Measurements from ENCODE around the gene ZNF618. TPM values are rescaled to one million over a fixed set of nuclear protein-coding genes. Genes with fewer than 3 reads are reported as not detected.

Gene ZNF618, protein sequence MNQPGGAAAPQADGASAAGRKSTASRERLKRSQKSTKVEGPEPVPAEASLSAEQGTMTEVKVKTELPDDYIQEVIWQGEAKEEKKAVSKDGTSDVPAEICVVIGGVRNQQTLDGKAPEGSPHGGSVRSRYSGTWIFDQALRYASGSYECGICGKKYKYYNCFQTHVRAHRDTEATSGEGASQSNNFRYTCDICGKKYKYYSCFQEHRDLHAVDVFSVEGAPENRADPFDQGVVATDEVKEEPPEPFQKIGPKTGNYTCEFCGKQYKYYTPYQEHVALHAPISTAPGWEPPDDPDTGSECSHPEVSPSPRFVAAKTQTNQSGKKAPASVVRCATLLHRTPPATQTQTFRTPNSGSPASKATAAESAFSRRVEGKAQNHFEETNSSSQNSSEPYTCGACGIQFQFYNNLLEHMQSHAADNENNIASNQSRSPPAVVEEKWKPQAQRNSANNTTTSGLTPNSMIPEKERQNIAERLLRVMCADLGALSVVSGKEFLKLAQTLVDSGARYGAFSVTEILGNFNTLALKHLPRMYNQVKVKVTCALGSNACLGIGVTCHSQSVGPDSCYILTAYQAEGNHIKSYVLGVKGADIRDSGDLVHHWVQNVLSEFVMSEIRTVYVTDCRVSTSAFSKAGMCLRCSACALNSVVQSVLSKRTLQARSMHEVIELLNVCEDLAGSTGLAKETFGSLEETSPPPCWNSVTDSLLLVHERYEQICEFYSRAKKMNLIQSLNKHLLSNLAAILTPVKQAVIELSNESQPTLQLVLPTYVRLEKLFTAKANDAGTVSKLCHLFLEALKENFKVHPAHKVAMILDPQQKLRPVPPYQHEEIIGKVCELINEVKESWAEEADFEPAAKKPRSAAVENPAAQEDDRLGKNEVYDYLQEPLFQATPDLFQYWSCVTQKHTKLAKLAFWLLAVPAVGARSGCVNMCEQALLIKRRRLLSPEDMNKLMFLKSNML
- total RNA-seq (10 to 100 TPM in 3 of 5 donors, 1 to 10 TPM in 2; 2.3 to 19.8 (median 13.4) TPM), polyA plus RNA-seq (1 to 10 TPM; 1.2 to 3.0 (median 1.5) TPM)
- long read RNA-seq, donor 1 = 0 reads
- long read RNA-seq, donor 2, partial matches to known transcripts = 0 of 1 reads
- long read RNA-seq, donor 2, other reads (novel, unspliced or antisense) = 0 of 1 reads
- long read RNA-seq, donor 3 = 0 reads
- long read RNA-seq, donor 4 = 0 reads
- long read RNA-seq, donor 5, full-length matches to known transcripts = 2 of 2 reads
- long read RNA-seq, donor 5, partial matches to known transcripts = 0 of 2 reads
- long read RNA-seq, donor 5, other reads (novel, unspliced or antisense) = 0 of 2 reads
- long read RNA-seq, donor 6 = 0 reads
- long read RNA-seq, donor 7, full-length matches to known transcripts = 1 of 1 reads
- long read RNA-seq, donor 7, partial matches to known transcripts = 0 of 1 reads
- long read RNA-seq, donor 7, other reads (novel, unspliced or antisense) = 0 of 1 reads
- long read RNA-seq, donor 8 = 0 reads
- long read RNA-seq, donor 9 = 0 reads
- long read RNA-seq, donor 10 = 0 reads

- H3K27ac ChIP-seq = peak within 1 kb of the TSS; percentile 67 to 90 (median 83)
- intact Hi-C loops (cut with DNase I; ENCODE audit: low total_unique reads) = no loop called here
- 0 to 1% (median 1%) methylated on average over 23 to 62 of the region's 84 CpGs for WGBS, 5 donors
- DNase-seq = peak; percentile 41 to 75
- H3K27me3 ChIP-seq = no peaks in the 10 kb centered on the region
- H3K4me3 ChIP-seq = peak within 1 kb of the TSS; percentile 93 to 100 (median 96)
- TF ChIP-seq POLR2AphosphoS5 (IDR thresholded peaks at IDR 0.05) = no peak
- TF ChIP-seq, protein P1, sequence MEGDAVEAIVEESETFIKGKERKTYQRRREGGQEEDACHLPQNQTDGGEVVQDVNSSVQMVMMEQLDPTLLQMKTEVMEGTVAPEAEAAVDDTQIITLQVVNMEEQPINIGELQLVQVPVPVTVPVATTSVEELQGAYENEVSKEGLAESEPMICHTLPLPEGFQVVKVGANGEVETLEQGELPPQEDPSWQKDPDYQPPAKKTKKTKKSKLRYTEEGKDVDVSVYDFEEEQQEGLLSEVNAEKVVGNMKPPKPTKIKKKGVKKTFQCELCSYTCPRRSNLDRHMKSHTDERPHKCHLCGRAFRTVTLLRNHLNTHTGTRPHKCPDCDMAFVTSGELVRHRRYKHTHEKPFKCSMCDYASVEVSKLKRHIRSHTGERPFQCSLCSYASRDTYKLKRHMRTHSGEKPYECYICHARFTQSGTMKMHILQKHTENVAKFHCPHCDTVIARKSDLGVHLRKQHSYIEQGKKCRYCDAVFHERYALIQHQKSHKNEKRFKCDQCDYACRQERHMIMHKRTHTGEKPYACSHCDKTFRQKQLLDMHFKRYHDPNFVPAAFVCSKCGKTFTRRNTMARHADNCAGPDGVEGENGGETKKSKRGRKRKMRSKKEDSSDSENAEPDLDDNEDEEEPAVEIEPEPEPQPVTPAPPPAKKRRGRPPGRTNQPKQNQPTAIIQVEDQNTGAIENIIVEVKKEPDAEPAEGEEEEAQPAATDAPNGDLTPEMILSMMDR (IDR thresholded peaks at IDR 0.05) = peak in 2 of 7 experiments; percentile 53 to 68
- H3K36me3 ChIP-seq = no peaks in the 10 kb centered on the region
- peaks cover 0 to 44% (median 26%) of the 10 kb centered on the region in 4 donors for H3K4me1 ChIP-seq
- H3K9me3 ChIP-seq = no peaks in the 10 kb centered on the region
These were observed at the start of gene ZNF618 for GRCh38 chr9:113876151-113876992. ZNF618 (plus strand) TSS chr9:113876309; CDS start chr9:113876381, 72 bp downstream.

DNA sequence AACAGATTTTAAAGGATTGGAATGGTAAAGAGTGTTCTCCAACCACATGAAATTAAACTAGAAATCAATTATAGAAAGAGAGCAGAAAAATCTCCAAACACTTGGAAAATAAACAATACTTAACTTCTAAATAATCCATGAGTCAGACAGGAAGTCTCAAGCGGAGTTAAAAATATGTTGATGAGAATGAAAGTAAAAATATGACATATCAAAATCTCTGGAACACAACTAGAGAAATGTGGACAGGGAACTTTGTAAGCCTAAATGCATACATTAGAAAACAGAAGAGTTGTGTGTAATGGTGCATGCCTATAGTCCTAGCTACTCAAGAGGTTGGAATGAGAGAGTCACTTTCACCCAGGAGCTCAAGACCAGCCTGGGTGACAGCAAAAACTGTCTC lies 47.9 kb upstream of the ZNF618 start:
- no peak for TF ChIP-seq POLR2A (IDR thresholded peaks at IDR 0.05)
- TF ChIP-seq POLR2AphosphoS5 (IDR thresholded peaks at IDR 0.05) = no peak
- no peak for TF ChIP-seq EP300 (IDR thresholded peaks at IDR 0.05)
- TF ChIP-seq, protein P1 (IDR thresholded peaks at IDR 0.05) = no peak
- 26 to 55% (median 35%) methylated on average over 1 of the region's 1 CpG for WGBS, 5 donors
- Histone ChIP-seq H3K4me3 (no peak overlapping the region), H3K36me3 (no peaks in the 10 kb centered on the region), H3K27ac (no peak overlapping the region), H3K4me1 (no peaks in the 10 kb centered on the region), H3K9me3 (peaks cover 0 to 30% (median 15%) of the 10 kb centered on the region in 4 donors), H3K27me3 (no peaks in the 10 kb centered on the region)
- no peak for DNase-seq
- intact Hi-C loops (cut with DNase I; ENCODE audit: low total_unique reads) = no loop called here

DNA sequence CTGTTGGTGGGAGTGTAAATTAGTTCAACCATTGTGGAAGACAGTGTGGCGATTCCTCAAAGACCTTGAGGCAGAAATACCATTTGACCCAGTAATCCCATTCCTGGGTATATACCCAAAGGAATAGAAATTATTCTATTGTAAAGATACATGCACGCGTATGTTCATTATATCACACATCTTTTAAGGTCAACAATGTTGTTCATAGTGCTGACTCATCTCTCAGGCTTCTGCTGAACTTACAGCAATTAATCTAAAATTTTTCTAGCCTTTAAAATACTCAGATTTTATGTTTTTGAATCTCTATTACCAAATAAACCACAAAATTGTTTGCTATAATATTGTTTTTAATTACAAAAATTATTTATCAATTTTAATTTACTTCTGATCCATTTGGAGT lies 38.8 kb upstream of the ZNF618 start:
- no peak for DNase-seq
- Histone ChIP-seq H3K9me3 (peaks cover 0 to 16% (median 13%) of the 10 kb centered on the region in 4 donors), H3K27ac (no peak overlapping the region), H3K36me3 (no peaks in the 10 kb centered on the region), H3K4me1 (no peaks in the 10 kb centered on the region), H3K4me3 (no peak overlapping the region), H3K27me3 (no peaks in the 10 kb centered on the region)
- intact Hi-C loops (cut with DNase I; ENCODE audit: low total_unique reads) = no loop called here
- WGBS, 5 donors = 73 to 95% (median 90%) methylated on average over 3 of the region's 3 CpGs
- TF ChIP-seq POLR2AphosphoS5 (IDR thresholded peaks at IDR 0.05) (no peak), POLR2A (IDR thresholded peaks at IDR 0.05) (no peak), EP300 (IDR thresholded peaks at IDR 0.05) (no peak)
- TF ChIP-seq, protein P1 (IDR thresholded peaks at IDR 0.05) = no peak

Data from stomach (tissue), 19 donors.